K562 (cell line): ENCODE data around the gene CYP4F11.

Experiments used
- ZNF696 ChIP-seq: fragments of 250-450 bp; sonication (Bioruptor Pico); conservative IDR thresholded peaks from 2 replicates; pipeline ENCODE4 v1.4.0; 2020; ENCODE audit warnings: mild to moderate bottlenecking, moderate library complexity
- TF ChIP-seq, protein P1 (sequence below), 3 experiments: IDR thresholded peaks in 2 of 3; conservative IDR thresholded peaks in 1 of 3; 2 replicates each; pipeline ENCODE4 v1.5.1; 2011 to 2012; ENCODE audit warnings: low read length in 3 of 3, mild to moderate bottlenecking in 3 of 3, control low read depth in 2 of 3, improper control_type of control experiment in 1 of 3, inconsistent platforms in 1 of 3, low read depth in 1 of 3, mixed read lengths in 1 of 3, moderate library complexity in 1 of 3; ENCODE audit not compliant: insufficient read depth in 2 of 3

DNA sequence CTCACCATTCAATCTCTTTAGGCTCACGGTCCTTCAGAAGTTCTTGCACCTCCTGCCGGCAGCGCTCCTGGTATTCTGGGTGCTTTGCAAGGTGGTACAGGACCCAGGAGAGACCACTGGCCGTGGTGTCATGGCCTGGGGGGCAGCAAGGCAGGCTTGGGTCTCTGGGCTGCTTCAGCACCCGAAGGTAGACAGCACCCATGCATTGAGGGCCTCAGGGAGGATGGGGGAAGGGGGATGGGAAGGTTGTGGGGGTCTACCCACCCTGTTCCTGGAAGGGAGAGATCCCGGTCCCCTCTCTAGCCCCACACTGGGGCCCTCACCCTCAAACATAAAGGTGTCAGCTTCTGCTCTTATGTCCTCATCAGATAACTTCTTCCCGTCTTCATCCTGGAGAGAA, 48.4 kb downstream of the CYP4F11 start:
- TF ChIP-seq, protein P1, sequence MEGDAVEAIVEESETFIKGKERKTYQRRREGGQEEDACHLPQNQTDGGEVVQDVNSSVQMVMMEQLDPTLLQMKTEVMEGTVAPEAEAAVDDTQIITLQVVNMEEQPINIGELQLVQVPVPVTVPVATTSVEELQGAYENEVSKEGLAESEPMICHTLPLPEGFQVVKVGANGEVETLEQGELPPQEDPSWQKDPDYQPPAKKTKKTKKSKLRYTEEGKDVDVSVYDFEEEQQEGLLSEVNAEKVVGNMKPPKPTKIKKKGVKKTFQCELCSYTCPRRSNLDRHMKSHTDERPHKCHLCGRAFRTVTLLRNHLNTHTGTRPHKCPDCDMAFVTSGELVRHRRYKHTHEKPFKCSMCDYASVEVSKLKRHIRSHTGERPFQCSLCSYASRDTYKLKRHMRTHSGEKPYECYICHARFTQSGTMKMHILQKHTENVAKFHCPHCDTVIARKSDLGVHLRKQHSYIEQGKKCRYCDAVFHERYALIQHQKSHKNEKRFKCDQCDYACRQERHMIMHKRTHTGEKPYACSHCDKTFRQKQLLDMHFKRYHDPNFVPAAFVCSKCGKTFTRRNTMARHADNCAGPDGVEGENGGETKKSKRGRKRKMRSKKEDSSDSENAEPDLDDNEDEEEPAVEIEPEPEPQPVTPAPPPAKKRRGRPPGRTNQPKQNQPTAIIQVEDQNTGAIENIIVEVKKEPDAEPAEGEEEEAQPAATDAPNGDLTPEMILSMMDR (IDR thresholded peaks at IDR 0.05 in 2 of 3, conservative IDR thresholded peaks at IDR 0.05 in 1 of 3; ENCODE audit: insufficient read depth in 2 of 3, low read depth in 1 of 3, low read length in 3 of 3) = no peak
- TF ChIP-seq ZNF696 (CRISPR knock-in tag) = no peak
